NCI-H524 treated with DMSO at 0.1 percent for 48 hours (cell line): ENCODE data around the gene GALNT9.

Experiments
- DNase-seq: peaks from one replicate; lab custom pipeline; 2025; lab: John Stamatoyannopoulos, UW

Gene GALNT9

GRCh38 chr12:132211816-132212215 is 117.6 kb downstream of the GALNT9 start:
- no peak for DNase-seq

GRCh38 chr12:132211326-132211725 is 118.1 kb downstream of the GALNT9 start:
- no peak for DNase-seq

- no peak for DNase-seq
Measured at GRCh38 chr12:132210223-132211055, 119.0 kb downstream of the GALNT9 start.

GRCh38 chr12:132209619-132210222 is 119.7 kb downstream of the GALNT9 start:
- no peak for DNase-seq

- DNase-seq = peak; percentile 21
Measured at GRCh38 chr12:132208153-132208823, 121.1 kb downstream of the GALNT9 start.

- DNase-seq = no peak
Measured at GRCh38 chr12:132207083-132207775, 122.2 kb downstream of the GALNT9 start.

- DNase-seq = no peak
Measured at GRCh38 chr12:132206046-132206434, 123.3 kb downstream of the GALNT9 start.

- no peak for DNase-seq
Measured at GRCh38 chr12:132205271-132206045, 123.9 kb downstream of the GALNT9 start.

- DNase-seq = no peak
Measured at GRCh38 chr12:132204793-132205270, 124.6 kb downstream of the GALNT9 start.

GRCh38 chr12:132204063-132204792 is 125.2 kb downstream of the GALNT9 start:
- DNase-seq = no peak

GRCh38 chr12:132202929-132203721 is 126.3 kb downstream of the GALNT9 start:
- no peak for DNase-seq

- no peak for DNase-seq
Measured at GRCh38 chr12:132201391-132202120, 127.8 kb downstream of the GALNT9 start.

- no peak for DNase-seq
Measured at GRCh38 chr12:132200800-132201199, 128.6 kb downstream of the GALNT9 start.

GRCh38 chr12:132199526-132200319 is 129.7 kb downstream of the GALNT9 start:
- no peak for DNase-seq

GRCh38 chr12:132199101-132199500 is 130.3 kb downstream of the GALNT9 start:
- no peak for DNase-seq

- no peak for DNase-seq
Measured at GRCh38 chr12:132197581-132198354, 131.6 kb downstream of the GALNT9 start.

GRCh38 chr12:132196873-132197390 is 132.5 kb downstream of the GALNT9 start:
- no peak for DNase-seq
